ENCODE data around the gene XRCC1.

XRCC1 gene

GRCh38 chr19:43575156-43575950 is at the start of gene XRCC1, which contains the start of gene PINLYP:
Gene XRCC1 (minus strand): TSS chr19:43575527. CDS start chr19:43575458, 69 bp downstream.
Gene PINLYP (plus strand): TSS chr19:43575801. CDS start chr19:43577192, 1,391 bp downstream.
- intact Hi-C loops (cut with DNase I): loop anchor here (1.0 kb wide), 1 partner anchor 21 kb away; the partner anchor contains the start of genes IRGQ and ZNF576
- peak; percentile 93 to 100 (median 96) for DNase-seq

GRCh38 chr19:43624933-43625332 is 49.6 kb upstream of the XRCC1 start:
- intact Hi-C loops (cut with DNase I): no loop called here
- peak in 2 of 10 donors; percentile 63 to 81 for DNase-seq

- intact Hi-C loops (cut with DNase I): no loop called here
- peak in 1 of 10 donors; percentile 67 for DNase-seq
Measured at GRCh38 chr19:43623889-43624670, 48.8 kb upstream of the XRCC1 start.

- intact Hi-C loops (cut with DNase I): no loop called here
Measured at GRCh38 chr19:43622956-43623355, 47.6 kb upstream of the XRCC1 start.

GRCh38 chr19:43622070-43622469 is 46.7 kb upstream of the XRCC1 start:
- intact Hi-C loops (cut with DNase I): no loop called here

More at GRCh38 chr19:43622956-43623355, 47.6 kb upstream of the XRCC1 start:
- DNase-seq: peak in 1 of 10 donors; percentile 20

GRCh38 chr19:43620061-43621001 is 45.0 kb upstream of the XRCC1 start:
- DNase-seq: no peak

More at GRCh38 chr19:43622070-43622469, 46.7 kb upstream of the XRCC1 start:
- DNase-seq: peak in 2 of 10 donors; percentile 5 to 10

GRCh38 chr19:43619262-43620060 is 44.1 kb upstream of the XRCC1 start, which contains the start of gene ZNF428:
Gene ZNF428 (minus strand): TSS chr19:43619629. CDS start chr19:43614304, 5,325 bp downstream.
- DNase-seq: peak; percentile 83 to 99 (median 93)
- intact Hi-C loops (cut with DNase I): loop anchor here (5.0 kb wide), 1 partner anchor 33 kb away; no protein-coding TSS in a partner anchor

More at GRCh38 chr19:43620061-43621001, 45.0 kb upstream of the XRCC1 start:
- intact Hi-C loops (cut with DNase I): no loop called here

- intact Hi-C loops (cut with DNase I): loop anchor here (5.0 kb wide), 1 partner anchor 33 kb away; no protein-coding TSS in a partner anchor
Measured at GRCh38 chr19:43618921-43619261, 43.6 kb upstream of the XRCC1 start.

GRCh38 chr19:43616954-43617353 is 41.6 kb upstream of the XRCC1 start:
- DNase-seq: no peak

More at GRCh38 chr19:43618921-43619261, 43.6 kb upstream of the XRCC1 start:
- peak in 2 of 10 donors; percentile 49 to 76 for DNase-seq

GRCh38 chr19:43616306-43616705 is 41.0 kb upstream of the XRCC1 start:
- no peak for DNase-seq
- intact Hi-C loops (cut with DNase I): loop anchor here (5.0 kb wide), 1 partner anchor 36 kb away; no protein-coding TSS in a partner anchor

More at GRCh38 chr19:43616954-43617353, 41.6 kb upstream of the XRCC1 start:
- intact Hi-C loops (cut with DNase I): loop anchor here (5.0 kb wide), 1 partner anchor 35 kb away; no protein-coding TSS in a partner anchor

- intact Hi-C loops (cut with DNase I): no loop called here
- DNase-seq: no peak
Measured at GRCh38 chr19:43612374-43612773, 37.0 kb upstream of the XRCC1 start.

GRCh38 chr19:43611788-43612187 is 36.5 kb upstream of the XRCC1 start, which contains the start of gene SRRM5:
Gene SRRM5 (plus strand): TSS chr19:43612088. CDS start chr19:43612122, 34 bp downstream.
- no peak for DNase-seq
- intact Hi-C loops (cut with DNase I): no loop called here

GRCh38 chr19:43610493-43610892 is 35.2 kb upstream of the XRCC1 start:
- no peak for DNase-seq
- intact Hi-C loops (cut with DNase I): no loop called here

GRCh38 chr19:43609872-43610271 is 34.5 kb upstream of the XRCC1 start:
- intact Hi-C loops (cut with DNase I): no loop called here
- DNase-seq: no peak

- intact Hi-C loops (cut with DNase I): no loop called here
Measured at GRCh38 chr19:43607238-43608205, 32.2 kb upstream of the XRCC1 start.

GRCh38 chr19:43606569-43607229 is 31.4 kb upstream of the XRCC1 start:
- no peak for DNase-seq
- intact Hi-C loops (cut with DNase I): no loop called here

More at GRCh38 chr19:43607238-43608205, 32.2 kb upstream of the XRCC1 start:
- peak in 1 of 10 donors; percentile 80 for DNase-seq
